Left forelimb (tissue), 1 donor: Measurements from ENCODE around the gene MORN1.

Experiments
- DNase-seq: peaks from one replicate; pipeline ENCODE4 v3.0.0-alpha.2; 2018; ENCODE audit warnings: low spot score

MORN1 gene

GRCh38 chr1:2352341-2352896 lies 38.9 kb downstream of the MORN1 start:
- DNase-seq: no peak

GRCh38 chr1:2351723-2352122 lies 39.6 kb downstream of the MORN1 start:
- no peak for DNase-seq

- no peak for DNase-seq
Measured at GRCh38 chr1:2350911-2351655, 40.3 kb downstream of the MORN1 start.

GRCh38 chr1:2350501-2350900 lies 40.9 kb downstream of the MORN1 start:
- DNase-seq: peak; percentile 55

- DNase-seq: peak; percentile 5
Measured at GRCh38 chr1:2349806-2350205, 41.5 kb downstream of the MORN1 start.

- peak; percentile 60 for DNase-seq
Measured at GRCh38 chr1:2348346-2349325, 42.7 kb downstream of the MORN1 start.

GRCh38 chr1:2347896-2348295 lies 43.5 kb downstream of the MORN1 start:
- no peak for DNase-seq

- no peak for DNase-seq
Measured at GRCh38 chr1:2347409-2347785, 44.0 kb downstream of the MORN1 start.

GRCh38 chr1:2346691-2347408 lies 44.5 kb downstream of the MORN1 start:
- no peak for DNase-seq

GRCh38 chr1:2345297-2346075 lies 45.9 kb downstream of the MORN1 start:
- DNase-seq: peak; percentile 60

GRCh38 chr1:2344744-2345296 lies 46.5 kb downstream of the MORN1 start:
- no peak for DNase-seq

- no peak for DNase-seq
Measured at GRCh38 chr1:2344121-2344681, 47.2 kb downstream of the MORN1 start.

GRCh38 chr1:2343023-2343935 lies 48.1 kb downstream of the MORN1 start:
- no peak for DNase-seq

- no peak for DNase-seq
Measured at GRCh38 chr1:2342384-2343022, 48.9 kb downstream of the MORN1 start.

GRCh38 chr1:2341706-2342383 lies 49.5 kb downstream of the MORN1 start:
- no peak for DNase-seq

GRCh38 chr1:2340918-2341254 lies 50.5 kb downstream of the MORN1 start:
- no peak for DNase-seq

- DNase-seq: no peak
Measured at GRCh38 chr1:2340086-2340917, 51.1 kb downstream of the MORN1 start.
